Liver (tissue), 3 donors: ENCODE measurements around the gene UCN3.

Experiments
- ATF3 ChIP-seq: IDR thresholded peaks from 2 replicates; pipeline ENCODE4 v1.6.1; 2016; ENCODE audit warnings: antibody characterized with exemption
- CTCF ChIP-seq: fragments of 150-350 bp; IDR thresholded peaks from 2 replicates; pipeline ENCODE4 v1.5.1; 2017; ENCODE audit warnings: improper control_type of control experiment, low read depth, low read length; ENCODE audit not compliant: missing input control
- FOXA1 ChIP-seq: IDR thresholded peaks from 2 replicates; pipeline ENCODE4 v1.6.1; 2016; ENCODE audit warnings: antibody characterized with exemption
- FOXA2 ChIP-seq: IDR thresholded peaks from 2 replicates; pipeline ENCODE4 v1.6.1; 2016; ENCODE audit warnings: antibody characterized with exemption
- GABPA ChIP-seq, 2 donors: IDR thresholded peaks in 1 of 2; conservative IDR thresholded peaks in 1 of 2; 2 replicates each; pipeline ENCODE4 v1.6.1; 2016; ENCODE audit warnings: antibody characterized with exemption in 2 of 2, mild to moderate bottlenecking in 1 of 2, moderate library complexity in 1 of 2
- HNF4A ChIP-seq, 2 donors: conservative IDR thresholded peaks; 2 replicates each; pipeline ENCODE4 v1.6.1; 2016; ENCODE audit warnings: antibody characterized with exemption in 2 of 2, mild to moderate bottlenecking in 2 of 2
- JUND ChIP-seq, 2 donors: IDR thresholded peaks; 2 replicates each; pipeline ENCODE4 v1.6.1; 2016; ENCODE audit warnings: antibody characterized with exemption in 2 of 2
- MAX ChIP-seq: IDR thresholded peaks from 2 replicates; pipeline ENCODE4 v1.6.1; 2016; ENCODE audit warnings: antibody characterized with exemption
- RAD21 ChIP-seq, 2 donors: IDR thresholded peaks; 2 replicates each; pipeline ENCODE4 v1.6.1; 2016; ENCODE audit warnings: antibody characterized with exemption in 2 of 2, mild to moderate bottlenecking in 2 of 2
- REST ChIP-seq: IDR thresholded peaks from 2 replicates; pipeline ENCODE4 v1.6.1; 2016; ENCODE audit warnings: antibody characterized with exemption, mild to moderate bottlenecking
- SP1 ChIP-seq: IDR thresholded peaks from 2 replicates; pipeline ENCODE4 v1.6.1; 2018; ENCODE audit warnings: antibody characterized with exemption, mild to moderate bottlenecking
- TAF1 ChIP-seq: conservative IDR thresholded peaks from 2 replicates; pipeline ENCODE4 v1.6.1; 2016; ENCODE audit warnings: antibody characterized with exemption, mild to moderate bottlenecking
- YY1 ChIP-seq: IDR thresholded peaks from 2 replicates; pipeline ENCODE4 v1.6.1; 2016; ENCODE audit warnings: antibody characterized with exemption, mild to moderate bottlenecking
- ZBTB33 ChIP-seq: IDR thresholded peaks from 2 replicates; pipeline ENCODE4 v1.6.1; 2016; ENCODE audit warnings: antibody characterized with exemption
- donor health status: healthy.
- donor health status: healthy.

GRCh38 chr10:5390607-5391205, 25.9 kb downstream of the UCN3 start:
- TF ChIP-seq GABPA (IDR thresholded peaks at IDR 0.05 in 1 of 2, conservative IDR thresholded peaks at IDR 0.05 in 1 of 2) = no peak
- no peak for TF ChIP-seq RAD21 (IDR thresholded peaks at IDR 0.05)
- no peak for TF ChIP-seq CTCF
- TF ChIP-seq TAF1 = no peak
- TF ChIP-seq REST = no peak
- no peak for TF ChIP-seq FOXA1
- TF ChIP-seq MAX = no peak
- TF ChIP-seq SP1 = no peak
- no peak for TF ChIP-seq ZBTB33
- no peak for TF ChIP-seq FOXA2
- no peak for TF ChIP-seq HNF4A (conservative IDR thresholded peaks at IDR 0.05)
- no peak for TF ChIP-seq YY1
- no peak for TF ChIP-seq ATF3
- TF ChIP-seq JUND (IDR thresholded peaks at IDR 0.05) = no peak
